BLaER1 treated with 17β-estradiol and CSF1 and Interleukin-3, amounts not matched to agents 10 nM and 100 nM (cell line): ENCODE data around the gene ZNF30.
"Not testable (repeated sequence)": the region's sequence is repeated elsewhere in the genome, so short reads cannot be mapped to it uniquely, and the experiment has no call there.

Experiments
- H3K27ac ChIP-seq, 11 experiments: shearing (Covaris generic); formaldehyde crosslinking; 2 replicates each; pipeline ENCODE4 v1.8.1; 2022
- H3K27me3 ChIP-seq, 11 experiments: shearing (Covaris generic); formaldehyde crosslinking; 2 replicates each; pipeline ENCODE4 v1.8.1; 2022
- H3K36me3 ChIP-seq, 11 experiments: shearing (Covaris generic); formaldehyde crosslinking; 2 replicates each; pipeline ENCODE4 v1.8.1; 2022
- H3K4me1 ChIP-seq, 10 experiments: shearing (Covaris generic); formaldehyde crosslinking; 2 replicates each; pipeline ENCODE4 v1.8.1; 2022
- H3K4me2 ChIP-seq, 11 experiments: shearing (Covaris generic); formaldehyde crosslinking; 2 replicates each; pipeline ENCODE4 v1.8.1; 2022
- H3K4me3 ChIP-seq, 10 experiments: shearing (Covaris generic); formaldehyde crosslinking; 2 replicates each; pipeline ENCODE4 v1.8.1; 2022
- H3K9ac ChIP-seq, 11 experiments: shearing (Covaris generic); formaldehyde crosslinking; 2 replicates each; pipeline ENCODE4 v1.8.1; 2022
- H3K9me3 ChIP-seq, 11 experiments: shearing (Covaris generic); formaldehyde crosslinking; replicated peaks in 1 of 11; 2 replicates each; pipeline ENCODE4 v1.8.1; 2022
- H4K20me1 ChIP-seq, 11 experiments: shearing (Covaris generic); formaldehyde crosslinking; 2 replicates each; pipeline ENCODE4 v1.8.1; 2022
- Cebpa-rat ChIP-seq, 11 experiments: shearing (Covaris generic); IDR thresholded peaks; 2 replicates each; pipeline ENCODE4 v1.8.1; 2022

ZNF30 gene

GRCh38 chr19:34918190-34918589 lies 8.5 kb upstream of the ZNF30 start:
- Histone ChIP-seq H3K36me3 (peaks cover 0 to 8% (median 0%) of the 10 kb centered on the region in 11 experiments; a peak in 3 of 22 replicates), H3K4me3 (no peak overlapping the region), H4K20me1 (no peaks in the 10 kb centered on the region), H3K4me1 (peaks cover 0 to 11% (median 0%) of the 10 kb centered on the region in 10 experiments; a peak in 7 of 20 replicates), H3K9ac (no peak overlapping the region), H3K4me2 (no peak overlapping the region), H3K27me3 (no peaks in the 10 kb centered on the region), H3K27ac (no peak overlapping the region), H3K9me3 (peaks cover 55 to 74% (median 59%) of the 10 kb centered on the region in 11 experiments)
- no peak for TF ChIP-seq Cebpa-rat (IDR thresholded peaks at IDR 0.05)

- not testable (repeated sequence) for H3K9ac ChIP-seq, H3K4me2 ChIP-seq, H4K20me1 ChIP-seq, H3K36me3 ChIP-seq, H3K27ac ChIP-seq, H3K27me3 ChIP-seq, H3K4me3 ChIP-seq
- H3K9me3 ChIP-seq: peaks cover 49 to 79% (median 62%) of the 10 kb centered on the region in 11 experiments
- H3K4me1 ChIP-seq: peaks cover 0 to 11% (median 0%) of the 10 kb centered on the region in 10 experiments; a peak in 7 of 20 replicates
Measured at GRCh38 chr19:34920090-34920786, 6.5 kb upstream of the ZNF30 start.

GRCh38 chr19:34925278-34925855 lies 1.3 kb upstream of the ZNF30 start:
- Histone ChIP-seq H4K20me1 (no peaks in the 10 kb centered on the region), H3K36me3 (peaks cover 0 to 5% (median 0%) of the 10 kb centered on the region in 11 experiments; a peak in 1 of 22 replicates), H3K27ac (no peak overlapping the region), H3K4me1 (peaks cover 0 to 7% (median 3%) of the 10 kb centered on the region in 10 experiments; a peak in 3 of 20 replicates), H3K4me2 (no peak overlapping the region), H3K4me3 (no peak overlapping the region), H3K27me3 (no peaks in the 10 kb centered on the region), H3K9ac (no peak overlapping the region), H3K9me3 (peaks cover 2 to 43% (median 24%) of the 10 kb centered on the region in 11 experiments; a peak in 21 of 22 replicates)
- TF ChIP-seq Cebpa-rat (IDR thresholded peaks at IDR 0.05): no peak

- Histone ChIP-seq H3K4me2 (peak overlapping the region in 10 of 11 experiments; percentile 35 to 74 (median 64); a peak in 11 of 22 replicates), H3K27me3 (no peaks in the 10 kb centered on the region), H3K9me3 (peaks cover 0 to 33% (median 15%) of the 10 kb centered on the region in 11 experiments; a peak in 18 of 22 replicates), H3K27ac (no peak overlapping the region), H4K20me1 (no peaks in the 10 kb centered on the region), H3K4me3 (peak overlapping the region in 6 of 10 experiments; percentile 57 to 70 (median 63); a peak in 8 of 20 replicates), H3K4me1 (peaks cover 0 to 7% (median 3%) of the 10 kb centered on the region in 10 experiments; a peak in 3 of 20 replicates), H3K36me3 (peaks cover 0 to 7% (median 0%) of the 10 kb centered on the region in 11 experiments; a peak in 1 of 22 replicates), H3K9ac (peak overlapping the region in 1 of 11 experiments; percentile 68; a peak in 2 of 22 replicates)
- no peak for TF ChIP-seq Cebpa-rat (IDR thresholded peaks at IDR 0.05)
Measured at GRCh38 chr19:34926361-34926684, 380 bp upstream of the ZNF30 start.

GRCh38 chr19:34932494-34932893 lies 5.8 kb downstream of the ZNF30 start:
- Histone ChIP-seq H4K20me1 (no peaks in the 10 kb centered on the region), H3K9me3 (peaks cover 10 to 34% (median 23%) of the 10 kb centered on the region in 11 experiments; a peak in 21 of 22 replicates), H3K9ac (no peak overlapping the region), H3K4me1 (peaks cover 0 to 5% (median 3%) of the 10 kb centered on the region in 10 experiments; a peak in 3 of 20 replicates), H3K27ac (no peak overlapping the region), H3K27me3 (no peaks in the 10 kb centered on the region), H3K36me3 (peaks cover 6 to 49% (median 23%) of the 10 kb centered on the region in 11 experiments; a peak in 18 of 22 replicates), H3K4me2 (no peak overlapping the region), H3K4me3 (no peak overlapping the region)
- no peak for TF ChIP-seq Cebpa-rat (IDR thresholded peaks at IDR 0.05)

GRCh38 chr19:34936184-34936583 lies 9.5 kb downstream of the ZNF30 start:
- Histone ChIP-seq H3K27ac (no peak overlapping the region), H3K4me1 (no peaks in the 10 kb centered on the region), H3K36me3 (peaks cover 6 to 42% (median 27%) of the 10 kb centered on the region in 11 experiments; a peak in 18 of 22 replicates), H3K9me3 (peaks cover 16 to 67% (median 41%) of the 10 kb centered on the region in 11 experiments), H3K9ac (no peak overlapping the region), H3K27me3 (no peaks in the 10 kb centered on the region), H3K4me3 (no peak overlapping the region), H4K20me1 (no peaks in the 10 kb centered on the region), H3K4me2 (no peak overlapping the region)
- no peak for TF ChIP-seq Cebpa-rat (IDR thresholded peaks at IDR 0.05)

- peaks cover 43 to 94% (median 68%) of the 10 kb centered on the region in 11 experiments for H3K9me3 ChIP-seq
- TF ChIP-seq Cebpa-rat (IDR thresholded peaks at IDR 0.05): no peak
- no peaks in the 10 kb centered on the region for H3K4me1 ChIP-seq
- no peaks in the 10 kb centered on the region for H3K27me3 ChIP-seq
- H3K27ac ChIP-seq: no peak overlapping the region
- no peak overlapping the region for H3K4me2 ChIP-seq
- H3K4me3 ChIP-seq: no peak overlapping the region
- peaks cover 20 to 49% (median 41%) of the 10 kb centered on the region in 11 experiments for H3K36me3 ChIP-seq
- no peaks in the 10 kb centered on the region for H4K20me1 ChIP-seq
- H3K9ac ChIP-seq: no peak overlapping the region
Measured at GRCh38 chr19:34938886-34939285, 12.2 kb downstream of the ZNF30 start.

- H3K9me3 ChIP-seq: peaks cover 79 to 99% (median 91%) of the 10 kb centered on the region in 11 experiments
- H3K4me2 ChIP-seq: no peak overlapping the region
- H3K9ac ChIP-seq: no peak overlapping the region
- no peaks in the 10 kb centered on the region for H3K27me3 ChIP-seq
- H3K4me1 ChIP-seq: no peaks in the 10 kb centered on the region
- H3K36me3 ChIP-seq: peaks cover 51 to 77% (median 69%) of the 10 kb centered on the region in 11 experiments
- no peak overlapping the region for H3K27ac ChIP-seq
- TF ChIP-seq Cebpa-rat (IDR thresholded peaks at IDR 0.05): no peak
- H3K4me3 ChIP-seq: peak overlapping the region in 7 of 10 experiments; percentile 7 to 25 (median 18); a peak in 5 of 20 replicates
- no peaks in the 10 kb centered on the region for H4K20me1 ChIP-seq
Measured at GRCh38 chr19:34943861-34944573, 17.3 kb downstream of the ZNF30 start.

- peaks cover 94 to 100% (median 100%) of the 10 kb centered on the region in 11 experiments for H3K9me3 ChIP-seq
- H3K27ac ChIP-seq: no peak overlapping the region
- TF ChIP-seq Cebpa-rat (IDR thresholded peaks at IDR 0.05): no peak
- no peaks in the 10 kb centered on the region for H4K20me1 ChIP-seq
- H3K4me3 ChIP-seq: peak overlapping the region in 1 of 10 experiments; percentile 18; a peak in 1 of 20 replicates
- peaks cover 76 to 100% (median 95%) of the 10 kb centered on the region in 11 experiments for H3K36me3 ChIP-seq
- H3K4me1 ChIP-seq: no peaks in the 10 kb centered on the region
- no peaks in the 10 kb centered on the region for H3K27me3 ChIP-seq
- no peak overlapping the region for H3K9ac ChIP-seq
- no peak overlapping the region for H3K4me2 ChIP-seq
Measured at GRCh38 chr19:34953092-34953491, 26.4 kb downstream of the ZNF30 start.
